ENCODE data around the gene KREMEN2.

Gene KREMEN2

GRCh38 chr16:2996298-2996697 lies 32.2 kb downstream of the KREMEN2 start:
- Histone ChIP-seq H3K27me3 (no peaks in the 10 kb centered on the region), H3K4me1 (no peaks in the 10 kb centered on the region)
- no peak for DNase-seq

DNA sequence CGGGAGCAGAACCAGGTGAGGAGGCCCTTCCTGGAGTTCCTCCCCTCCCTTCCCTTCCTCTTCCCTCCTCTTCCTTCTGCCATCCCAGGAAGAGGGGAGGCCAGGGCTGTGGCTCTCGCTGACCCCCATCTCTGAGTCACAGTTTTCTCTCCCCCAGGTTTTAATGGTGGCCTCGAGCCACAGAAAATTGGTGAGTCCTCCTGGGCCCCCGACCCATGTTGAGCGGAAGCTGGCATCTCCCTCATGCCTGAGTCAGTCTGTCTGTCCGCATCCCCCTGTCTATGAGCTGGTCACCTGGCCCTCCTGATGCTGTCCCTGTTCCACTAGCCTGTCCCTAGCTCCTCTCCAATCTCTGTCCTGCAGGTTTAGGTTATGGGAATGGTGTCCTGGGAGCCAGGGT lies 35.9 kb downstream of the KREMEN2 start:
- Histone ChIP-seq H3K27me3 (peaks cover 2% of the 10 kb centered on the region; the same call in 1 of the 2 replicates), H3K36me3 (no peaks in the 10 kb centered on the region), H3K4me3 (ENCODE audit: low read depth, low read length) (no peak overlapping the region), H3K9me3 (no peaks in the 10 kb centered on the region), H3K4me1 (no peaks in the 10 kb centered on the region)
- TF ChIP-seq CTCF (IDR thresholded peaks at IDR 0.05; ENCODE audit: low read depth, low read length) = no peak
- DNase-seq = no peak

More at GRCh38 chr16:2996298-2996697, 32.2 kb downstream of the KREMEN2 start:
- no peak for TF ChIP-seq CTCF (IDR thresholded peaks at IDR 0.05; ENCODE audit: low read depth, low read length)
- no peak overlapping the region for H3K4me3 ChIP-seq (ENCODE audit: low read depth, low read length)
- no peaks in the 10 kb centered on the region for H3K36me3 ChIP-seq
- no peaks in the 10 kb centered on the region for H3K9me3 ChIP-seq

GRCh38 chr16:3000540-3000939 lies 36.5 kb downstream of the KREMEN2 start:
- Histone ChIP-seq H3K9me3 (no peaks in the 10 kb centered on the region), H3K4me1 (no peaks in the 10 kb centered on the region), H3K36me3 (no peaks in the 10 kb centered on the region), H3K4me3 (ENCODE audit: low read depth, low read length) (no peak overlapping the region), H3K27me3 (peaks cover 3% of the 10 kb centered on the region; the same call in 1 of the 2 replicates)
- no peak for DNase-seq
- no peak for TF ChIP-seq CTCF (IDR thresholded peaks at IDR 0.05; ENCODE audit: low read depth, low read length)

DNA sequence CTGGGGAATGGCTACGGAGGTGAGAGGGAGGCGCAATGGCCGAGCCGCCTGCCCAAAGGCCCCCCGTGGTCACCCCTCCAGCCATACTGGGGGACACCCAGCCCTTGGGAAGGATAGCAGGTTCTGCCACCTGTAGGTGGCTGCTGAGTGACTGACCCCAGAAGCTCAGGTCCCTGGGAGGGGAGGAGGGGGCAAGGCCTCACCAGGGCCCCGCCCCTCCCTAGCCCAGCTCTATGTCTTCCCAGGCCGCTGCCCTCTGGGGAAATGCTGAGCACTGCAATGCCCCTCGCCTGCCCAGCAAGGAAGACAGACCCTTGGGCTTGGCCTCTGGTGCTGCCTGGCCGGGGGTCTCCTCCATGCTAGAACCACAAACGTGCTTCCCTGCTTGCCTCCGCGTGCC lies 37.2 kb downstream of the KREMEN2 start:
- H3K9me3 ChIP-seq = no peaks in the 10 kb centered on the region
- no peak for DNase-seq
- H3K4me3 ChIP-seq (ENCODE audit: low read depth, low read length) = no peak overlapping the region
- H3K27me3 ChIP-seq = peaks cover 3% of the 10 kb centered on the region; the same call in 1 of the 2 replicates
- no peaks in the 10 kb centered on the region for H3K4me1 ChIP-seq
- no peaks in the 10 kb centered on the region for H3K36me3 ChIP-seq
- TF ChIP-seq CTCF (IDR thresholded peaks at IDR 0.05; ENCODE audit: low read depth, low read length) = no peak

DNA sequence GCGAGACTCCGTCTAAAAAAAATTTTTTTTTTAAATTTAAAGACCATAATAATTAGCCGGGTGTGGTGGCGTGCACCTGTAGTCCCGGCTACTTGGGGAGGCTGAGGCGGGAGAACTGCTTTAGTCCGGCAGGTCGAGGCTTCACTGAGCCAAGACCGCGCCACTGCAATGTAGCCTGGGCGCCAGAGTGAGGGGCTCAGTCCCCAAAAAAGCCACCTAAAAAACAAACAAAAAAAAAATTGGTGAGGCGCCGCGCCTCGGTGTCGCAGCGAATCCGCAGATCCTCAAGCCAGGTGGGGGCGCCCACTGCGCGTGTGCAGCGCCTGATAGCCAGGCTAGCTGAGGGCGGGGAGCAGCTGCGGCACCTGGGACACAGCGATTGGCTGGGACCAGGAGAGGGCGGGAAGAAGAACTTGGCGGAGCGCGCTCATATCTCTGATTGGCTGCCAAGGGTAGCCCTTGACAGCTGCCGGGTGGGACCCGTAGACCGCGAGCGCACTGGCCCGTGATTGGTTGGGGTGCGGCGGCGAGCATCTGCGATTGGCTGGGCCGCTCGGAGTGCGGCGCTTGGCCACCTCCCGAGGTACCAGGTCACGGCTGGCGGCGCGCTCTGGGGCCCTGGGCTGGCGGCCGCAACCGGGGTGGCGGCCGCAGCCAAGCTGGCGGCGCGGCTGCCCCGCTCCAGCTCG lies 39.7 kb downstream of the KREMEN2 start:
- Histone ChIP-seq H3K9me3 (no peaks in the 10 kb centered on the region), H3K27me3 (peaks cover 3% of the 10 kb centered on the region; the same call in 1 of the 2 replicates), H3K4me1 (no peaks in the 10 kb centered on the region), H3K36me3 (no peaks in the 10 kb centered on the region), H3K4me3 (ENCODE audit: low read depth, low read length) (no peak overlapping the region)
- TF ChIP-seq CTCF (IDR thresholded peaks at IDR 0.05; ENCODE audit: low read depth, low read length) = peak; percentile 58
- peak; percentile 99 for DNase-seq

- H3K36me3 ChIP-seq = no peaks in the 10 kb centered on the region
- TF ChIP-seq CTCF (IDR thresholded peaks at IDR 0.05; ENCODE audit: low read depth, low read length) = no peak
- no peaks in the 10 kb centered on the region for H3K4me1 ChIP-seq
- DNase-seq = no peak
- H3K27me3 ChIP-seq = peaks cover 3% of the 10 kb centered on the region; the same call in 1 of the 2 replicates
- H3K4me3 ChIP-seq (ENCODE audit: low read depth, low read length) = no peak overlapping the region
- no peaks in the 10 kb centered on the region for H3K9me3 ChIP-seq
Observed at GRCh38 chr16:3004319-3004718, 40.2 kb downstream of the KREMEN2 start.

Data from BE2C (cell line).